ENCODE results near the gene MLF2.
"Not testable (repeated sequence)": the region's sequence is repeated elsewhere in the genome, so short reads cannot be mapped to it uniquely, and the experiment has no call there.

Gene MLF2

GRCh38 chr12:6765634-6766581 lies 13.0 kb upstream of the MLF2 start, which contains the start of gene PTMS:
TSS of gene PTMS (plus strand) at chr12:6766363. CDS start at chr12:6766706, 343 bp downstream.
- DNase-seq (ENCODE audit: low read depth), result peak; percentile 93

GRCh38 chr12:6765048-6765633 lies 12.2 kb upstream of the MLF2 start:
- no peak for DNase-seq (ENCODE audit: low read depth)

DNA sequence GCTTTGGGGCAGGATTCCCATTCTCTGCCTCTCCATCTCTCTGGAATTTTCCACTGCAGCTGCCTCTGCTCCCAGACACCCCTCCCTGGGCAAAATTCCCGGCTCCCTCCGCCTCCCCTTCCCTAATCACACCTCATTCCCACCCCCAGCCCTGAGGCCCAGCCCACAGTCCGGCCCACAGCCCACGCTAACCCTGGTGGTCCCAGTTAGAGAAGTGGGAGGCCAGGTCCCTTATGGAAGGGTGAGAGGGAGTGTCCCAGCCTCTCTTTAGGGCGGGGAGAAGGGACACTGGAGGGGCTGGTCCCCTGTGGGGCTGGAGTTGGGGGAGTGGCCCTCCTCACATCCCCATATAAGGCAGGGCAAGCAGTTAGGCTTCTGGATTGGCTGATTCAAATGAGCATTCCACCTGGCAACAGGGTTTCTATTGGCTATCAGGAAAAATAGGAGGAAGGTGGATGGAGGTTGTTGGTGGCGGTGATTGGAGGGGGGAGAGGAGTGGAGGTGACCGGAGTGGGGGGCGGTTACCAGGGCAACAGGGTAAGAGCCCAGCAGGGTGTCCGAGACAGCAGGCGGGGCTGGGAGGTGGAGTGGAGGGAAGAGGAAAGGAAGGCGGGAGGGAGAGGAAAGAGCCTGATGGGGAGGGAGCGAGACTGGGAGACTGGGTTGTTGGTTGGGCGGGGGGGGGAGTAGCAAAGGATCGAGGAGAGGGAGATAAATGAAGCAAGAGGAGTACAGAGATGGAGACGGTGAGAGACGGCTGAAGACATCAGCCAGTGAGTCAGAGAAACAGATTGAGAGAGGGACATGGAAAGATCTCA lies 11.3 kb upstream of the MLF2 start:
- DNase-seq (ENCODE audit: low read depth), result peak; percentile 98

- no peak for DNase-seq (ENCODE audit: low read depth)
Measured at GRCh38 chr12:6763380-6763779, 10.4 kb upstream of the MLF2 start.

GRCh38 chr12:6759741-6760140 lies 6.8 kb upstream of the MLF2 start:
- DNase-seq (ENCODE audit: low read depth), result no peak

DNA sequence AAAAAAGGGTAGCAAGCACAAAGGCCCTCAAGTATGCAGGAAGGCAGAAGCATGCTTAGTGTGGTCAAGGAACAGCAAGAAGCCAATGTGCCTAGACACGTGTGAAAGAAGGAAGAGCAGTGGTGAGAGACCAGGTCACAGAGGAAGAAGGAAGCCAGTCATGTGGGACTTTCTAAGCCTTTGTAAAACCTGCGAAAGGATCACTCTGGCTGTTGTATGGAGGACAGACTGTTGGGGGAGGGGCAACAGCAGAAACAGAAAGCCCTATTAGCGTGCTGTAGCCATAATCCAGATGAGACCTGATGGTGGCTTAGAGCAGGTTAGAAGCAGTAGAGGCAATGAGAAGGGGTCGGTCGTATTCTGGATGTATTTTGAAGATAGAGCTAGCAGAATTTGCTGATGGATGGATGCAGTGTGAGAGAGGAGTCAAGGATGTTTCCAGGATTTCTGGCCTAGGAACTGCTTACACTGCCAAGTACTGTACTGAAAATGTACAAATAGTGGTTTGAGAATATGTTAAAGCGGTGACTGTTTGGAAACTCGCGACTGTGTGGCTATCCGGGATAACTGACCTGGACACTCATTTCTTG lies 5.7 kb upstream of the MLF2 start:
- no peak for DNase-seq (ENCODE audit: low read depth)

DNA sequence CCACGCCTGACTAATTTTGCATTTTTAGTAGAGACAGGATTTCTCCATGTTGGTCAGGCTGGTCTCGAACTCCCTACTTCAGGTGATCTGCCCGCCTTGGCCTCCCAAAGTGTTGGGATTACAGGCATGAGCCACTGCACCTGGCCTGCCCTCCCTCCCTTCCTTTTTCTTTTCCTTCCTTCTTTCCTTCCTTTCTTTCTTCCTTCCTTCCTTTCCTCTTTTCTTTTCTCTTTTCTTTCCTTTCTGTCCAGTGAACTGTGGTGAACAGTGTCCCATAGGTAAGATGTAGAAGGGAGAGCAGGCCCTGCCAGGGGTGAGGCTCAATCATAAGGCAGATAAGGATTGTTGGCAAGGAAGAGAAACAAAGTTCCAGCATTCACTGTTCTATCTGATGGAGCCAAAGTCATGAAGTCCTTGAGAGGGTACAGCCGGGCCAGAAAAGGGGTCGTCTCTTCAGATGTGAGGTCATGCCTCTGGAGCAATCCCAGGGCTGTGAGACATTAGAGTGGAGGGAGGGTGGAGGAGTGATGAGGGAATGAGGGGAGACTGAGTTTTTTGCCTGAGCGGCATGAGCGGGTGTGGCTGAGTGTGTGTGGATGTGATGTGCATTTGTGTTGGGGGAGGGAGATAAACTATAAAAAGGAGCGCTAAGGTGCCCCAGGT lies 4.2 kb upstream of the MLF2 start:
- no peak for DNase-seq (ENCODE audit: low read depth)

- no peak for DNase-seq (ENCODE audit: low read depth)
Measured at GRCh38 chr12:6754411-6754810, 1.5 kb upstream of the MLF2 start.

GRCh38 chr12:6753772-6754356 lies 923 bp upstream of the MLF2 start:
- no peak for DNase-seq (ENCODE audit: low read depth)

DNA sequence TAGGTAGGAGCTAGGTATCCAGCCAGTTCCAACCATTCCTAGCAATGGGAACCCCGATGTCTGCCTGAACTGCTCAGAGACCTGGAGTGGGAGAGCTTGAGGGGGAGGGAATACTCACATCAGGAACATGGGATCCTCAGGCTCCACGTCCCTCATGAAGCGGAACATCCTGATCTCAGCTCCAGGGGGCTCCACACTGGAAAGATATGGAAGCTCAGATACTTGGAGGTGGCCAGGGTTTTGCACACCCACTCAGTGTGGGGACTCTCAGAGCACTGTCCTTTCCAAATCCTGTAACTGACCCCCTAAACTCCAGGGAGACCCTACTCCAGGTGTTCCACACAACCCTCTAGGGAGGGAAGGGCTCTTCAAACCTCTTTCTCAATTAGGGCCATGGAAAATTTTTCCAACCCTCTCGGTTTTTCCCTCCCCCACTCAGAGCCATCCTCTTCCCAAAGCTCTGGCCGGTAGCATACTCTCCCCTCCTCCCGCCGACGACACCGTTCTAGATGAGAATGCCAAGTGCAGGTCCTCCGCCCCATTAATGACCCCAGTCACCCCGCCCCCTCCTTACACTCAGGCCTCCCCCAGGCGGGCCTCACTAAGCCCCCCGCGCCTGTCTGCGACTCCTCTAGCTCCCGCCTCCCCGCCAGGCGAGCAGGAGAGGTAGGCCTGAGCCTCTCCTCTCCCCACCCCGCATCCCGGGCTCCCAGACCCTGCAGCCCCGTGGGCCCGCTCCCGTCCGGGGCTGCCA lies 597 bp downstream of the MLF2 start:
- peak; percentile 52 for DNase-seq (ENCODE audit: low read depth)

GRCh38 chr12:6751767-6752166 lies 1.2 kb downstream of the MLF2 start:
- DNase-seq (ENCODE audit: low read depth), result no peak

GRCh38 chr12:6750506-6750905 lies 2.4 kb downstream of the MLF2 start:
- no peak for DNase-seq (ENCODE audit: low read depth)

- no peak for DNase-seq (ENCODE audit: low read depth)
Measured at GRCh38 chr12:6748761-6749160, 4.2 kb downstream of the MLF2 start.

DNA sequence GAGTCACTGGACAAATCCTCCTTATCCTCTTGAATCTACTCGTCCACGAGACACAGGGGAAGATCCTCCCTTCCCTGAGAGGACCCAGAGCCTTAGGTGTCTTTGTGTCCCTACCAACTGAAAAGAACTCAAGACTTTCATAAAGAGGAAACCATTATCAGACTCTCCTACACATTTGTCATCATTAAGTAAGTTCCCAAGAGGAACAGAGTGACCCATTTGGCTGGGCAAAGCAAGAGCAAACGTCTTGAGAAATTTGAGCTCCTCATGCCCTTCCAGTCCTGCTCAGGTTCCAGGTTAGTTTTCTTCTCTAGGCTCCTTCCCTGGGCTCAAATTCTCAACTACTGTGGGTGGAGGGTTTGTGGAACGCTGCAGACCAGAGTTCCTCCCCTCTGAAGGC lies 5.7 kb downstream of the MLF2 start:
- DNase-seq (ENCODE audit: low read depth), result no peak

DNA sequence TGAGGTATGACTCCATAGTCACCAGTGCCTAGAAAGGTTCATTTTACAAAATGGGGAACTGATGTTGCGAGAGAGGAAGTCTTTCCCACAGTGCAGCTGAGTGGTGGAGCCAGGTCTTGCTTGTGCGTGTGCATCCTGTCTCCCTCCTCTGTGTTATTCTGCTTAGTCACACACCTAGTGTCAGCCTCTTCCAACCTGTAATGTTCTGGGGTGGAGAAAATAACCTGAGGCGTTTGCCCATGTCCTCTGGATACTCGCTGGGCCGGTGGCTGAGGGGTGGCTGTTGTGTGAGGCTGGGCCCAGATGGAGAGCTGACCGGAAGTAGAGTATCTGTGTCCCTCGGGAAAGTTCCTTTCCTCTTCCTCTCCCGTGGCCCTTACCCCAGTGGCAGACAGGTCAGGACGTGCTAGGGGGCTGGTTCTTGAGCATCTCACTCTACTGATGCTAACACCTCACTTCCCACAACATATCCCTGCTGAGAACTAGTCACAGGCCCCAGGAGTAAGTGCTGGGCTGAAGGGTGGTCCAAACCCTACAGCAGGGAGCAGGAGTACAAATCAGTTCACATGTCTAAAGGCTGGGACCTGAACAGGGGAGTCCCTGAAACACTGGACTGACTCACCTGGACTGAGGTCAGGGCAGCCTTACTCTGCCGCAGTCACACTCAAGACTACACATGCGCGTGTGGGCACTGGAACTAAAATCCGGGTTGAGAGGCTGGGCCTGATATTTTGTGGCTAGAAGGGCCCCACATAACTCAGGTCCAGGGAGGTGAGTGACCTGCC lies 7.0 kb downstream of the MLF2 start:
- DNase-seq (ENCODE audit: low read depth), result no peak

GRCh38 chr12:6743300-6743699 lies 9.6 kb downstream of the MLF2 start:
- not testable (repeated sequence) for DNase-seq (ENCODE audit: low read depth)

GRCh38 chr12:6742834-6743233 lies 10.1 kb downstream of the MLF2 start:
- no peak for DNase-seq (ENCODE audit: low read depth)

DNA sequence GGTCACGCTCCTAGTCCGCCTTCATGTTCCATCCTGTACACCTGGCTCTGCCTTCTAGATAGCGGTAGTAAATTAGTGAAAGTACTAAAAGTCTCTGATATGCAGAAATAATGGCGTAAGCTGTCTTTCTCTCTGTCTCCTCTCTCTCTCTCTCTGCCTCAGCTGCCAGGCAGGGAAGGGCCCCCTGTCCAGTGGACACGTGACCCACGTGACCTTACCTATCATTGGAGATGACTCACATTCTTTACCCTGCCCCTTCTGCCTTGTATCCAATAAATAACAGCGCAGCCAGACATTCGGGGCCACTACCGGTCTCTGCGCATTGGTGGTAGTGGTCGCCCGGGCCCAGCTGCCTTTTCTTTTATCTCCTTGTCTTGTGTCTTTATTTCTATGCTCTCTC lies 10.9 kb downstream of the MLF2 start:
- DNase-seq (ENCODE audit: low read depth), result not testable (repeated sequence)

GRCh38 chr12:6736754-6737153 lies 16.2 kb downstream of the MLF2 start:
- DNase-seq (ENCODE audit: low read depth), result no peak
